UCSD-AML1 (cell line): ENCODE data around the gene ZNF219.

Source experiments
- DNase-seq: peaks from one replicate; lab custom pipeline; 2025; ENCODE audit not compliant: unreplicated experiment; lab: John Stamatoyannopoulos, UW

The ZNF219 gene

DNA sequence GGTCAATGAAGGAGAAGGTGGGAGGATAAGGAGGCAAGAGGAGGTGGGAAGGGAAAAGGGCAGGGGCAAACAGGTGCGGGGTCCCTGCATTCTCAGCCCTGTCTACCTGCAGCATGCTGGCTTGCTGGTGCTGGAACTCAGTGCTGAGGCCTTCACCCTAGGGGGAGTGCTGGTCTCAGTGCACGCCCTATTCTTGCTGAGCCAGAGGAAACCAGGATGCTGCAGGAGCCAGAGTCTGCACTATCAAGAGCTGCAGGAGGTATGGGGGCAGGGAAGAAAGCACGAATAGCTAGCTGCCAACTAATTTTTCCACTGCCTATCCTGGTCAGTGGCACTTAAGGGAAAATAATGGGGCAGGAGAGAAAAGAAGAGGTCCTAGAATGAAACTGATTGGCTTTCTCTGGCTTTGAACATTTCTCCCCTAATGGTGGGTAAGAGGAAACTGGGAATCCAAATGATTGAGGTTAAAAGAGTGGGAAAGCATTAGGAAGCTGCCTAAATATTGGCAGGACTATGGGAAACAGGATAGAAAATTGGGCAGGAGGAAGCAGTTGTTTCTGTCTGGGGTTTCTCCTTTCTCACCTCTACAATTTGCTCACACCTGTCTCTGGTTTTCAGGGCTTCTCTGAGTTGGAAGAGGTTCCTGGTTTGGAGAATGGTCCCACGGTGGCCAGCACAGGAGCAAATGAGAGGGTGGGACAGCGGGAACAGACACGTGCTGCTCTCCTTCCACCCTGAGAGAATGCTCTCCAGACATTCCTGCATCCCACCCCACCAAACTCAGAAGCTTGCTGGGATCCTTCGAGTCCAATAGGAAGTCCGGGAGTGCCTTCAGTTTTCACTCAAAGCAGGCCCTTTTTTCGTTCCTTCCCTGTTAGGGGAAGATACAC lies 4.3 kb upstream of the ZNF219 start:
- DNase-seq: peak; percentile 19

DNA sequence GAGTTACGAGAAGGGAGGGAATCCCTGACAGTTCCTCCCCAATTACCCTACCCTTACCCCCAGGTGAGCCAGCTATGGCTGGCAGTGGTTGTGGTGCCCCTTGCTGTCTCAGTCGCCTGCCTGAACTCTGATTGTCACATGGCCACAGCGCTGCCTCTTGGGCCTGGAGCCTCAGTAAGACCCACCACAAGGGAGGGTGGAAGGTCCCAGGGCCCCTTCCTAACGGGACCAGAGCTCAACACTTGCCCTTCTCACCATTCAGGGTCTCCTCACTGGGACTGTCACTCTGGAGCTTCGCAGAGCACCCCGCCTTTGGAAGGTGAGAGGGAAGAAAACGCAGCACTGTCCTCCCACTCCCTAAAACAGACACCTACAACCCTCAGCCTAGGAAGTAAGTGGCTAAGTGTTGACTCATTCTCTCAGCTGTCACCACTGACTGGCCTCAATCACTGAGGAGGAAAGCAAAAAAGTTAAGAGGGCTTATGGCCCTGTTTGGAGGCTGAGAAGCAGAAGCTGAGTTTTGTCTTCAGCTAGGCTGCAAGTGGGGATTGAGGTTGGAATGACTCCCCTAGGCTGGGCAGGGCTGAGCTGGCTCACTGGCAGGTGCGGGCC lies 3.5 kb upstream of the ZNF219 start:
- no peak for DNase-seq

DNA sequence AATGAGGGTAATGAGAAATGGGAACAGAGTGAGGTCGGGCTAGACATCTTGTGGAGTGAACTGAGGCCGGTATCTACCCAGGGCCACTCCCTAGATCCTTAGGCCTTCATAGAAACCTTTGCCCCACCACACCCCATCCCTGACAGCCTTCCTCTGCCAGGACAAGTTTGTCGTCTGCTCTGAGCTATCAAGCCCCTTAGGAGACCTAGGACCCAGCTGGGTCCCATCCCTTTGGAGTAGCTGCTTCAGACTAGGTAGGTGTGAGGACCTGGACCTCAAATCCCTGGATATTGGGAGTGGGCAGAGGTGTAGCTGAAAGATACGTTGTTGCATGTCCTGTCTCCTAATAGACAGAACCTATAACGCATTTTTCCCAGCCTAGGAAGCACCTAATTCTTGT lies 2.5 kb upstream of the ZNF219 start, which contains the start of gene TMEM253:
TMEM253 (plus strand) TSS at position 136 of the 400 bp plus-strand sequence. CDS start 278 bp downstream, outside the sequence.
- DNase-seq: no peak

DNA sequence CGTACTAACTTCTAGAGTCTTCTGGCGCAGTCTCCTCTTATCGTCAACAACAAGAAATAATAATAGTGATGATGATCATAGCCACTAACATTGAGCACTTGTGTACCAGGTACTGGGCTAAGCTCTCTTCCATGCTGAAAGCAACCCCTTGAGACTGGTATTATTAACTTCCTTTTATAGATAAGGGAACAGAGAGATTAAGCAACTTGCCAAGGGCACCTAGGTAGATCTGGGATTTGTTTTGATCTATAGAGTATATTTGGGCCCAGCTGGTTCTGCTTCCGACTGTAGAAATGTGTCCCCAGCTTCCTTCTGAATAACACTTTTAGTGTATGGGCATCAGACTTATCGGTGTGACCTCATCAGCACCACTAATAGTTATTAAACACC lies 1.1 kb upstream of the ZNF219 start:
- DNase-seq: no peak

DNA sequence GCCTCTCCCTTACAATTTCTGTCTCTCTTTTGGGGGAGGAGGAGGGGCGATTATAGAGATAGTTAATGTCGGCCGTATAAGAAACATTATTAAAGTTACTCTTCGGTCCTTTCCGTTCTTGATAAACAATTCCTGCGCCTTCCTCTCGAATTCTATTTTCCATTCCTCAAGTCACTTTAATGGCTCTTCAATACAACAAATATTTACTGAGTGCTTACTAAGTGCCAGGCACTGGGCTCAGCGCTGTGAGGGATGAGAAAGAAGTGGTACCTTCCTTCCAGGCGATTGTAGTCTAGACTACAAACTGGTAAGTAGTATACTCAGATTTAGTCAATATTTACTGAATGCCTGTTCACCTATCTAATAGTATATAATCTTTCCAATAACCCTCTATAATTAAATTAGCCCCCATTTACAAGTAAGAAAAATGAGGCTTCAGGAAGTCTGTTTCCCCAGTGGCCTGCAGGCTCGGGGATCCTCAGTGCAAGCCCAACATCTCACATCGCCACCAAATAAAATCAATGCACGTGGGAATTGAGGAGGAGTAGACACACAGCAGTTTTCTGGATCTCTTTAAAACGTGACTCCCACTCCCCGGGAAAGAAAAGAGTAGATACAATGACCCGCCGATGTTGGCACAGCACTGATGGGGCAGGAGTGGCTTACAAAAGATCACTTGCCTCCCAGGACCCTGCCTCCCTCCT lies 589 bp upstream of the ZNF219 start:
- DNase-seq: no peak

DNA sequence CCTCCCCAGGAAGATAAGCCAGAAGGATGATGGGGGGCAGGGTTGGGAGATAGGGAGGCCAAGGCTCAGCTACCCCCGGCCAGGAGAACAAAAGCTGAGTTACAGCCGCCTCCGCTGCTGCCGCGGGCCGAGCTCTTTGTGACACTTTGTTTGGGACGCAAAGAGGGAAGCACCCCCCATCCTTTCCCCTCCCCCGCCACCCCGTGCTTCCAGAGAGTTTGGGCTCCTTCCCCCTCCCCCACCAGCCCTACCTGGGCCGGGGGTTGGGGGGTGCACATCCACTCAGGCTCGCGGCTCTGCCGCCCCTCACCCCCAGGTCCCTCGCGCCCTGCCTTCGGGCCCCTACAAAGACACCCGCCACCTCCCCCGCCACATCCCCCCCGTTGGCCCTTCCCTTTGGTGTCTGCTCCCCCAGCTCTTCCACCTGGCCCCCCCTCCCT lies 799 bp downstream of the ZNF219 start:
- no peak for DNase-seq

DNA sequence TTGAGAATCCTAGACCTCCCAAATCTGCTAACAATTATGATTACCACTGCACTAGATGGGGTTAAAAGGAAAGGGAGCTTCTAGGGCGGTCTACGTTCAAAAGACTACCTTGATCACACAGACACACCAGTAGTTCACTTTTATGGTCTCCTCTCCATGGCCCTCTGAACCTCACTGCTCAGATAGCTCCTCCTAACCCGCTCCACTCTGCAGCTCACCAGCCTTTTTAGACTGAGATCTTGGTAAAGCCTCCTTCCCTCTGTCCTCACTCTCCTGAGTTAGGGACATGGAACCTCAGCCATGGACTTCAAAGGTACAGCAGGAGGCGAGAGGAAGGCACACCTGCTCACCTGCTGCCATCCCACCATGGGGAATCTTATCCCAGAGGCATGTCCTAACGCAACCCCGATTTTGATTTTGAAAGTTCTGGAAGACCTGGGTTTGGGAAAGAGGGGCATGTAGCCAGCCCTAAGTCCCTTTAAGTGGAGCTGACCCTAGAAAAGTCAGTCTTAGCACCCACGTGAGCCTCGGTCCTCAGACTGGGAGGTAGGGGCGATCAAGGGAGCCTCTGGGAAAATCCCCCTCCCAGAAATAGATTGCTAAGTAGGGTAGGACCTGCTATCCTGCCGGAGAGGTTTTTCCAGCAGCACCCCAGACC lies 1.3 kb downstream of the ZNF219 start:
- DNase-seq: no peak

DNA sequence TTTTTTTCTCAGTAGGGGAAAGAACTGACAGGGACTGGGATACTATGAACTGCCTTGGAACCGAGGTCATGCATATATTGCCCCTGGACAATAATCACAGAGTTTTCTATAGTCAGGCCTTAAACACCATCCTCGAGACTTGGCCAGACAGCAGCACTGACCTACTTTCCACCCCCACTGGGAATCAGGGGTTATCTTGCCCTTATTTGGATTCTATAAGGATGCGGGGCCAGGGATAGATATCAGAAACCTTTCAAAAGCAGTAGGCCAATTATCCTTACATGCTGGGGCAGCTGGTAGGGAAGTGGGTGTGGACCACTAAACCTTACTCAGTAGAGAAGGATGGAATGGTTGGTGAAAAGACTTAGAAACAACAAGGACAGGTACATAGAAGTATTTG lies 2.0 kb downstream of the ZNF219 start:
- DNase-seq: no peak

DNA sequence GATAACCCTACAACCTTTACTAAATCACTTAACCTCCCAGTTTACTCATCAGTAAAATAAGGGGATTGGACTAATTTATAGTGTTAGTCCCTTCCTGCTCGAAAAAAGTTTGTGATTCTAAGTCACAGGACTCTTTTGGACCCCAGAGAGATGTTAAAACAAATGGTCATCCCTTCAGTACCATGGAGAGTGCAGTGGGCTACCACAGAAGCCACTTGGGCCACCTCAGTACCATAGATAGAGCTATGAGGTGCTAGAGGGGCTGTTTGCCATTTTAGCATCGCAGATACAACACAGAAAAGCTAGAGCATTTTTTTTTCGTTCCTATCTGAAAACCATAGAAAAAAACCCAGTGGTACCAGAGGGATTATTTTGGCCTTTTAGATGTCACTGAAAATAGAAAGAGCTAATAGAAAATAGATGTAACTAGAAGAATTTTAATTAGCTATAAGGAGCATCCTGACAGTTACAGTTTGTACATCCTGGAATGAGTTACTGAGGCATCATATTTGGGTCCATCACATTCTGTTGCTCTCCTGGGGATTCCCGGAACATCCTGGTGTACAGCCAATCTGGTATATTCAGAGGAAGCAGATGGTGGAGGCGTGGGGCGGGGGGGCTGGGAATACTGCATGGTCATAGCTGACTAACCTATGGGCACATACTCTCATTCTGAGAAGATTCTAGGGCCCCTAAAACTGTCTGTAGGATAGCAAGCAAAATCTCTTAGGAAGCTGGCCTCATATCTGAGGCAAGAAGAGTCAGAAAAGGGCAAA lies 2.8 kb downstream of the ZNF219 start:
- no peak for DNase-seq

DNA sequence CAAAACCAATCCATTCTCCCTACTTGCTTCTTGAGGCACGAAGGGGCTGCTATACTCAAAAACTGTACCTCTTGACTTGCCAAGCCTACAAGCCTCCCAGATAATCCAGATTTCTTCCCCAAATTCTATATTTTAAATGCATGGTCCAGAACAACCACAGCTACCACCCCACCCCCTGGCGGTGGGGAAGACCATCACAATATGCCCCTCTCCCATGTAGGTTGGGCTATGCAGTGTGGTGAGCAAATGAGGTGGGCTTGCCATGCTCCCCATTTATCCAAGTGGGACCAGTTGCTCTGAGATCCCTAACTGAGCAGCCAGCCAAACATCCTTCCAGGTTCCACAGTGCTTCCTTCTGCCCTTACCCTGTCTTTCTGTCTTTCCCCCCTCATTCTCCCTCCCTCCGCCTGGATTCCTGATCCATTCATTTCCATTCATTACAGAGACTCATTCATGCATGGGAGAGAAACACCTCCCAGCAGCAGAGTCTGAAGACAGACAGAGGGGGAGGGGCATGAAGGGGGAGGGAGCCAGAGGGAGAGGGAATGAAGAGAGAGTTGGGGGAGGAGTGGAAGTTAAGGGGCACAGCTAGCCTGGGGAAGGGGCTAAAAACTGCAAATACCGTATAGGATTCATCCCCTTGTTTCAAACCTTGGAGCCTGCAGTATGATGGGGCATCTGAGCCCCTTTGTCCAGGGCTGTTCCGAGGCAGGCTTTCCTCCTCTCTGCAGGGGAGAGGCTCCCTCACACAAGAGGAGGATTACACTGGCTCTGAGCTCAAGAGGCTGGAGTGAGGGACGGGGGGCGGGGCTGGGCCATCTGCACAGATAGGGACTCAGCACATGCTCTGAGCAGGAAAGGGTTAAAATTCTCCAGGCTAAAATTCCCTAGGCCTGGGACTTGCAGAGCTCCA lies 4.4 kb downstream of the ZNF219 start:
- no peak for DNase-seq

DNA sequence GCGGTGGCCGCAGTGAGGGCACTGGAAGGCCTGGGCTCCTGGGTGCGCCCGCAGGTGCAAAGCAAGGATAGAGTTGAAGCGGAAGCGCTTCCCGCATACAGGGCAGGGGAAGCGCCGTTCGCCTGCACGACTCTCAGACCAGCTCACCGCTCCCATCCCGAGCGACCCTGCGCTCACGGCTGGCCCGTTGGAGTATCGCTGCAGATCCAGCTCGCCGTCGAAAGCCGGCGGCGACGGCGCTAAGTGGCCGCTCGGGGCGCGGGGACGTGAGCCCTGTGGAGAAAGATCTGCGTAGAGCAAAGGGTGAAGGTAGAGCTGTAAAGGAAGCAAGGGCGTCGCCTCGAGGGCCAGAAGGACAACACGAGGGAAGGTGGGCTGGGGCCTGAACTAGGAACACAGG lies 5.4 kb downstream of the ZNF219 start:
- DNase-seq: no peak

DNA sequence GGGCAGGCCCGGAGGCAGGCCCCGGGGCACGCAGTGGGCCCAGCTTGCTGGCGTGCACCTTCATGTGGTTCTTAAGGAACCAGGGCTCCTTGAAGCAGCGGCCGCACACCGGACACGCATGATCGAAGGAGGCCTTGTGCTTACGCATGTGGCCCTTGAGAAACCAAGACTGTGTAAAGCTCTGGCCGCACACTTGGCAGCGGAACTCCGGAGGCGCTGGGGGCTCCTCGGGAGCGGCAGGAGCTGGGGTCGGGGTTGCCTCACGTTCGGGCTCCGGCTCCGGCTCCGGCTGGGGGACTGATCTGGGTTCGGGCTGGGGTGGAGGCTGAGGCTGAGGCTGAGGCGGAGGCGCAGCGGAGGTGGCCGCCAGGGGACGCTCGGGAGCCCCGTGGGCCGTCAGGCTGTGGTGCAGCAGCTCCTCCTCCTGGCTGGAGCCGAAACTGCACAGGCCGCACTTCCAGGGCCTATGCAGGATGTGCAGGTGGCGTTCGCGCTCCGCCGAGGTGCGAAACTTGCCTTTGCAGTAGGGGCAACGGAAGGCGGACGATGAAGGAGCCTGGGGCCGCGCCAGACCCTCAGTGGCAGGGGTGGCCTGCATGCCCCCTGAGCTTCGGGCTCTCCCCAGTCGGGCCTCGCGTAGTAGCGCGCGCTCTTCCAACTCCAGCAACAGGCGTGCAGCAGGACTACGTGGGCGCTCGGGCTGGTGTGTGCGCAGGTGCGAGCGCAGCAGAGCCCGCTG lies 6.0 kb downstream of the ZNF219 start:
- peak; percentile 83 for DNase-seq

DNA sequence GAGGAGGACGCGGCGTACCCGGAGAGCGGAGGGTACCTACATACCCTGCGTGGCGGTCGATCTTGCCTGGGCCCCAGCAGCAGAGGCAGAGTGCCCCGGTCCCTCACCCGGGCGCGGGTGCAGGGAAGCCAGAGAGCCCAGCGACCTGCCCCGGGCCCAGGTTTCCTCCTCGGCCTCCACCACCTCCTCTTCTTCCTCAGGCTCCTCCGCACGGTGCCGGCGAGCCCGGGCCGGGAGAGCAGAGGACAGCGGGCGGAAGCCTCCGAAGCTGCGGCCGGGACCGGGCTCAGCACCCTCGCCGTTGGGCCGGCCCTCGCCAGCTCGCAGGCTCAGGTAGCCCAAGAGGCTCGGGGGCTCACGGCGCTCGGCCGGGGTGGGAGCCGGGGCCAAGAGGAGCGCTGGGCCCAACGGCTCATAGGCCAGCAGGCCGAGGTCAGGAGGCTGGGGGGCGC lies 6.6 kb downstream of the ZNF219 start:
- DNase-seq: no peak

DNA sequence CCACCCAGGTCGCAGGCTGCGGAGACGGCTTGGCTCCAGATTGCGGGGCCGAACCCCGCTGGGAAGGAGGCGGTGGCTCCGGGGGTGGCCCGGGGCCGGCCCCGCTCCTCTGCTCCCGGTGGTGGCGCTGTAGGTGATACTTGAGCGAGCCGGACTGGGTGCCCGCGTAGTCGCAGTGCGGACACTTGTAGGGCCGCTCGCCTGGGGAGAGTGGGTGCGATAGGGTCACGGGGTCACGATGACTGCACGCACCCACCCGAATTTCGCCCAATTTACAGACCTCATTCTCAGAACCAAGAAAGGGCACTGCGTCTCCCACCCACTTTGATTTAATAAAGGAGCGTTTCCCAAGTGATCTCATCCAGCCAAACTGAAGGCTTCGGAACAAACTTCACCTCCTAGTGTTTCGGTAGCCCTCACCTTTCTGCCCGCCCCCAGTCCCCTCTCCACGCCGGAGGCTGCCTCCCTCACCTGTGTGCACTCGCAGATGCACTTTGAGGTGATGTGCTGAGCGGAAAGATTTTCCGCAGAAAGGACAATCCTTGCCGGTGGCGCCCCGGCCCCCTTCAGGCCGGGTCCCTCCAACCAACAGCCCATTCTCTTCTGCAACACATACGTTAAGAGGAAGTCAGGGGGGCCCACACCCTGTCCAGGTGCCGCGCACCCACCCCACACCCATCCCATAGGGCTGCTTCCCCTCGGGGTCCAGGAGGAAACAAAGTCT lies 7.4 kb downstream of the ZNF219 start:
- DNase-seq: no peak

DNA sequence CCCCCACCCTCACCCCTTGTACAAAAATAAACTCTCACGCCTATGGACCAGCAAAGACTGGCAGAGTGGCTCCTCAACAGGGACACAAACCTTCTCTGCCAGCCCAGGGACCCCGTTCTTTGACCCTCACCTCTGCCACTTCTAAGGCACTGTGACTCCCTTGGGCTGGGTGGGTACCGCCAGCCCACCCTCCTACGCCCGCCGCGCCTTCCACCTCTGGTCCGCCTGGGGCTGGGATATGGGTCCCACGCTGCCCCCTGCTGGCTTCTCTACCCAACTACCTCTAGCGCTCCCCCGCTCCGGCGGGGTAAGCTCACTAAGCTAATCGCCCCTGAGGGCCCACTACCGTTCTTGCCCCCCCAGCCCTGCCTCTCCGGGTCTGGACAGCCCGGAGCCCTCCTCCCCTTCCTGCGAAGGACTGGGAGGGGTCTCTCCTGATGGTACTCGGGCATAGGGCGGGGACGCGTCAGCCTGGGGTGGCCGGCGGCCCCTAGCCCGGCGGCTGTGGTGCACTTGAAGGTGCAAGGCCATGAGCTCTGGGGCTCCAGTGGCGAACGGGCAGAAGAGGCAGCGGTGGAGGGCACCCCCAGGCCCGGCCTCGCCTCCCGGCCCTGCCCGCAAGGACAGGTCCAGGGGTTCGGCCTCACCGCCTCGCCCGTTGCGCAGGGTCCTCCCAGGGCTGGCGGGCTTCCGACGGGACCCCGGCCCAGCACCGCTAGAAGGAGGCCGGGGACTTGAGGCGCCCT lies 8.1 kb downstream of the ZNF219 start:
- DNase-seq: peak; percentile 30

DNA sequence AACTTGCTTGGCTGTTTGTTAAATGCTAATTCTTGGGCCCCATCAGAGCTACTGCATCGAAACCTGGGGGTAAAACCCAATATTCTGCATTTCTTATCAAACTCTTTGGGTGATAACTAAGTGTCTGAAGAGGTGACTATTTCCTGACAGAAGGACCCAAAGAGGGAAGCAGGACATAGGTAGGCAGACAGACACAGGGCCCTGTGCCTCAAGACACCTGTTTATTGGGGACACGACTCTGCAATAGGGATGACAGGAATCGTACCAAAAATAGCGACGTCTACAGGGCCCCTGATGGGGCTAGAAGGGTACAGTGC lies 8.6 kb downstream of the ZNF219 start:
- DNase-seq: no peak

DNA sequence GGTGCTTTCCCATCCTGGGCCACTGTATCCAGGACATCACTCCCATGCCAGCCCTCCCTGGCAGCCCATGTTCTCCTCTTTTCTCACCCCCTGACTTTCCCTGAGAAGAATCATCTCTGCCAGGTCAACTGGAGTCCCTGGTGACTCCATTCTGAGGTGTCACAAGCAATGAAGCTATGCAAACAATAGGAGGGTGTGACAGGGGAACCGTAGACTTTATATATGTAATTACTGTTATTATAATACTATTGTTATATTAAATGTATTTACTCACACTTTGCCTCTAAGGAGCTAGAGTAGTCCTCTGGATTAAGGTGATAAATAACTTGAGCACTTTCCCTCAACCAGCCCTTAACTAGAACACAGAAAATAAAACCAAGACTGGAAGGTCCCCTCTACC lies 9.2 kb downstream of the ZNF219 start:
- DNase-seq: no peak

DNA sequence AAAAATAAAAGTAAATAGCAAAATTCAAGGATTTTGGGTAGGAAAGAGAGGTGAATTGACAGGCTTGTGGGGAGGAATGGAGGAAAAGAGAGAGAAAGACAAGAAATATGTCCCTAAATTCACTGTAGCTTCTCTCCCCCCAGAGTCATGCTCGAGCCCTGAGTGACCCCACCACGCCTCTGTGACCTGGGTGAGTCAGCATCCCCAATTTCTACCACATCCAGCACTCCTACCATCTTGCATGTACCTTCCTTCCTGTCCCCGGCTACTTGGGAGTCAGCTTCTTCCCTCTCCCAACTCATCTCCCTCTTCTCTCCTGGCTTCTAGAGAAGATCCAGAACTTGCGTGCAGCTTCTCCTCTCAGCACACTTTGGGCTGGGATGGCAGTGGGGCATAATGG lies 9.8 kb downstream of the ZNF219 start:
- no peak for DNase-seq
